HCT116 (cell line): ENCODE measurements around the gene RBM43. TPM values are rescaled to one million over a fixed set of nuclear protein-coding genes. Genes with fewer than 3 reads are reported as not detected.

ENCODE experiments used
- ATAC-seq: fragments of 200-7000 bp; cut with Tn5 transposase; 2 replicates; pipeline ENCODE4 v1.9.1; 2020; ENCODE audit warnings: mild to moderate bottlenecking, moderate library complexity
- BruUV-seq: library from RNA; stranded (reverse); fragments of 400-500 nt; replicated peaks from 2 replicates; lab custom pipeline; 2021; lab: Mats Ljungman, UMichigan
- CTCF ChIA-PET: fragments of 300-600 bp; sonication (Branson Sonifier 250); formaldehyde crosslinking; loops from one replicate; lab custom pipeline; 2021; ENCODE audit warnings: antibody characterized with exemption; lab: Charles Lee
- POLR2A ChIA-PET: fragments of 300-600, 350-600 bp; sonication (Branson Sonifier 250); formaldehyde crosslinking; loops from one replicate; lab custom pipeline; 2021; ENCODE audit warnings: antibody characterized with exemption; lab: Charles Lee
- RAD21 ChIA-PET, 2 experiments: fragments of 300-600 bp; sonication (Branson Sonifier 250); formaldehyde crosslinking; loops; one replicate each; lab custom pipeline; 2023; ENCODE audit warnings: low total read pairs in 2 of 2; ENCODE audit not compliant: uncharacterized antibody in 2 of 2, unreplicated experiment in 2 of 2, low non-redundant PET in 1 of 2; lab: Charles Lee
- DNase-seq: peaks from one replicate; pipeline ENCODE4 v3.0.0-alpha.2; 2010; ENCODE audit warnings: low read depth, low spot score
- H2AFZ ChIP-seq: fragments of 200-600 bp; shearing (Covaris generic), sonication (generic); 2 replicates; pipeline ENCODE4 v1.6.1; 2017; ENCODE audit warnings: low read depth, mixed run types, mixed read lengths, antibody characterized with exemption, low read length; ENCODE audit not compliant: poor library complexity, severe bottlenecking
- H3K27ac ChIP-seq: 2 replicates; pipeline ENCODE4 v1.5.1; 2012; ENCODE audit warnings: low read depth, low read length
- H3K27me3 ChIP-seq: fragments of 200-600 bp; sonication (generic); 2 replicates; pipeline ENCODE4 v1.6.1; 2016; ENCODE audit warnings: mixed run types, low read length, mixed read lengths; ENCODE audit not compliant: insufficient read depth
- H3K36me3 ChIP-seq, 2 experiments: fragments of 200-500 bp in 1 of 2; fragments of 200-600 bp in 1 of 2; sonication (Bioruptor generic) in 1 of 2; sonication (generic) in 1 of 2; 2 replicates each; pipeline versions ENCODE4 v1.5.1 to v1.6.1; 2014 to 2016; ENCODE audit warnings: low read length in 2 of 2, inconsistent platforms in 1 of 2, mixed read lengths in 1 of 2, mixed run types in 1 of 2; ENCODE audit not compliant: insufficient read depth in 2 of 2, control insufficient read depth in 1 of 2
- H3K4me1 ChIP-seq, 2 experiments: fragments of 200-600 bp in 1 of 2; sonication (generic) in 1 of 2; 2 replicates each; pipeline versions ENCODE4 v1.5.1 to v1.6.1; 2012 to 2017; ENCODE audit warnings: low read length in 2 of 2, inconsistent platforms in 1 of 2, mild to moderate bottlenecking in 1 of 2, mixed read lengths in 1 of 2, mixed run types in 1 of 2, moderate library complexity in 1 of 2; ENCODE audit not compliant: insufficient read depth in 2 of 2, control insufficient read depth in 1 of 2
- H3K4me2 ChIP-seq: fragments of 200-600 bp; sonication (generic); 2 replicates; pipeline ENCODE4 v1.6.1; 2017; ENCODE audit warnings: mixed run types, low read length, mixed read lengths
- H3K4me3 ChIP-seq, 2 experiments: fragments of 200-600 bp in 1 of 2; sonication (generic) in 1 of 2; replicated peaks in 1 of 2; 2 replicates each; pipeline ENCODE4 v1.5.1; 2011 to 2016; ENCODE audit warnings: low read length in 2 of 2, control low read depth in 1 of 2, low read depth in 1 of 2, mild to moderate bottlenecking in 1 of 2, mixed read lengths in 1 of 2, mixed run types in 1 of 2
- H3K79me2 ChIP-seq: fragments of 200-600 bp; sonication (generic); 2 replicates; pipeline ENCODE4 v1.6.1; 2017; ENCODE audit warnings: mild to moderate bottlenecking, mixed run types, low read length, moderate library complexity, mixed read lengths; ENCODE audit not compliant: insufficient read depth
- H3K9ac ChIP-seq: fragments of 200-600 bp; sonication (generic); 2 replicates; pipeline ENCODE4 v1.6.1; 2016; ENCODE audit warnings: low read length, mixed read lengths
- H3K9me2 ChIP-seq: fragments of 200-600 bp; sonication (generic), shearing (Covaris generic); 2 replicates; pipeline ENCODE4 v1.6.1; 2017; ENCODE audit warnings: mixed run types, mild to moderate bottlenecking, moderate library complexity; ENCODE audit not compliant: insufficient read depth
- H3K9me3 ChIP-seq, 2 experiments: fragments of 200-500 bp in 1 of 2; fragments of 200-600 bp in 1 of 2; sonication (Bioruptor generic) in 1 of 2; sonication (generic) in 1 of 2; 2 replicates each; pipeline ENCODE4 v1.6.1; 2014 to 2017; ENCODE audit warnings: low read length in 2 of 2, mixed read lengths in 2 of 2, inconsistent platforms in 1 of 2, low read depth in 1 of 2, mild to moderate bottlenecking in 1 of 2, mixed run types in 1 of 2, moderate library complexity in 1 of 2; ENCODE audit not compliant: control insufficient read depth in 1 of 2, insufficient read depth in 1 of 2
- H4K20me1 ChIP-seq: fragments of 200-600 bp; sonication (generic), shearing (Covaris generic); 2 replicates; pipeline ENCODE4 v1.6.1; 2017; ENCODE audit warnings: mixed run types, mild to moderate bottlenecking, moderate library complexity; ENCODE audit not compliant: insufficient read depth
- CBX3 ChIP-seq: IDR thresholded peaks from 2 replicates; pipeline ENCODE4 v1.6.1; 2012; ENCODE audit warnings: low read depth
- CEBPB ChIP-seq: IDR thresholded peaks from 2 replicates; pipeline ENCODE4 v1.6.1; 2012; ENCODE audit warnings: low read depth
- ELF1 ChIP-seq: IDR thresholded peaks from 2 replicates; pipeline ENCODE4 v1.6.1; 2012; ENCODE audit warnings: low read depth, borderline replicate concordance
- EZH2 ChIP-seq: fragments of 200-600 bp; sonication (generic); IDR thresholded peaks from 2 replicates; pipeline ENCODE4 v1.6.1; 2017; ENCODE audit warnings: antibody characterized with exemption, mixed run types
- EZH2phosphoT487 ChIP-seq: fragments of 200-600 bp; IDR thresholded peaks from 2 replicates; pipeline ENCODE4 v1.6.1; 2018; ENCODE audit warnings: antibody characterized with exemption, borderline replicate concordance
- JUND ChIP-seq: IDR thresholded peaks from 2 replicates; pipeline ENCODE4 v1.6.1; 2012
- POLR2A ChIP-seq: IDR thresholded peaks from 2 replicates; pipeline ENCODE4 v1.7.0; 2011; ENCODE audit warnings: borderline replicate concordance; ENCODE audit not compliant: insufficient read depth, insufficient read length; ENCODE audit errors: extremely low read depth
- POLR2AphosphoS5 ChIP-seq: IDR thresholded peaks from 2 replicates; pipeline ENCODE4 v1.6.1; 2011; ENCODE audit warnings: mild to moderate bottlenecking, low read depth, low read length, moderate library complexity
- RAD21 ChIP-seq: IDR thresholded peaks from 2 replicates; pipeline ENCODE4 v1.6.1; 2012; ENCODE audit warnings: low read depth, mild to moderate bottlenecking
- SIN3A ChIP-seq: IDR thresholded peaks from 2 replicates; pipeline ENCODE4 v1.6.1; 2012; ENCODE audit warnings: low read depth
- TCF7L2 ChIP-seq: IDR thresholded peaks from 2 replicates; pipeline ENCODE4 v1.7.0; 2011; ENCODE audit warnings: borderline replicate concordance, inconsistent platforms; ENCODE audit not compliant: insufficient read depth, insufficient read length; ENCODE audit errors: extremely low read depth
- ZFX ChIP-seq: fragments of 450-650 bp; IDR thresholded peaks from 2 replicates; pipeline ENCODE4 v1.6.1; 2017
- intact Hi-C: fragments of 100-400 bp; cut with micrococcal nuclease; formaldehyde crosslinking; loops from 2 replicates; pipeline ENCODE4 v1.10.0; 2022
- total RNA-seq: library from RNA; stranded (reverse); gene quantifications from one replicate; pipeline ENCODE4 v1.2.1, GENCODE V29; 2021; ENCODE audit not compliant: unreplicated experiment
- TF ChIP-seq, protein P1 (sequence below): IDR thresholded peaks from 2 replicates; pipeline ENCODE4 v1.6.1; 2012; ENCODE audit warnings: low read depth
- TF ChIP-seq, protein P2 (sequence below): IDR thresholded peaks from 2 replicates; pipeline ENCODE4 v1.6.1; 2012
- TF ChIP-seq, protein P3 (sequence below): IDR thresholded peaks from 2 replicates; pipeline ENCODE4 v1.6.1; 2012
- TF ChIP-seq, protein P4 (sequence below), 3 experiments: fragments of 200-600 bp in 1 of 3; sonication (generic) in 1 of 3; IDR thresholded peaks in 2 of 3; conservative IDR thresholded peaks in 1 of 3; 2 replicates each; pipeline ENCODE4 v1.5.1; 2012 to 2017; ENCODE audit warnings: low read depth in 2 of 3, low read length in 2 of 3, antibody characterized with exemption in 1 of 3, borderline replicate concordance in 1 of 3, control low read depth in 1 of 3, mild to moderate bottlenecking in 1 of 3, mixed read lengths in 1 of 3, mixed run types in 1 of 3, moderate library complexity in 1 of 3; ENCODE audit not compliant: insufficient read depth in 1 of 3

RBM43 gene
- total RNA-seq, 1 experiment from 2014 or later, result 3.3 TPM

DNA sequence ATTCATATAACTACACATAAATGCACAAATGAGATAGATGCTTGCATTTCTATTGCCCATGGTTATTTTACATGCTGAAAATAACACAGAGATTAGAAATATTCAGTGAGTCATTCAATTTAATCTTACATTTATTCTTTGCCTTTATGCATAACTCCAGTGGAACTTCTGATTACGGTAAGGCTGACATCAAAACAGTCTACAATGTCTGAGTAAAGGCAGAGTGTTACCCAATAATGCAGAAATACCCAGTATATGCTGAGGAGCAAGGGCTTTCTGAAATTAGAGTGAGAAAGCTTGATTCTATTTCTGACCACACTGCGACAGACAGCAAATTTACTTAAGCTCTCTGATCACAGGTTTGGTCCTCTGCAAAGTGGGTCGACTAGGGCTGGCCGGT, 18.6 kb upstream of the RBM43 start:
- ATAC-seq, result no peak
- Histone ChIP-seq H2AFZ (no peak overlapping the region), H4K20me1 (no peaks in the 10 kb centered on the region)

More for the DNA sequence above, 18.6 kb upstream of the RBM43 start:
- no peaks in the 10 kb centered on the region for H3K79me2 ChIP-seq
- H3K9ac ChIP-seq, result no peak overlapping the region
- intact Hi-C loops, result no loop called here
- no peaks in the 10 kb centered on the region for H3K4me1 ChIP-seq
- no peak overlapping the region for H3K4me2 ChIP-seq
- POLR2A ChIA-PET, result no interaction called here
- RAD21 ChIA-PET, result interaction anchor here in 1 of 2 experiments (0.6 kb wide), 1 partner anchor 38 kb away, joined by 3 read pairs; no protein-coding TSS in a partner anchor
- H3K9me2 ChIP-seq, result no peaks in the 10 kb centered on the region
- H3K9me3 ChIP-seq, result no peaks in the 10 kb centered on the region
- BruUV-seq, result no TSS peak
- H3K27me3 ChIP-seq, result no peaks in the 10 kb centered on the region
- H3K4me3 ChIP-seq, result no peak overlapping the region
- DNase-seq, result no peak
- TF ChIP-seq CEBPB (no peak), JUND (no peak), EZH2 (no peak), TCF7L2 (no peak), RAD21 (no peak), CBX3 (no peak), EZH2phosphoT487 (no peak), ELF1 (no peak), ZFX (no peak), POLR2A (no peak), SIN3A (no peak), POLR2AphosphoS5 (no peak)
- TF ChIP-seq, protein P1, sequence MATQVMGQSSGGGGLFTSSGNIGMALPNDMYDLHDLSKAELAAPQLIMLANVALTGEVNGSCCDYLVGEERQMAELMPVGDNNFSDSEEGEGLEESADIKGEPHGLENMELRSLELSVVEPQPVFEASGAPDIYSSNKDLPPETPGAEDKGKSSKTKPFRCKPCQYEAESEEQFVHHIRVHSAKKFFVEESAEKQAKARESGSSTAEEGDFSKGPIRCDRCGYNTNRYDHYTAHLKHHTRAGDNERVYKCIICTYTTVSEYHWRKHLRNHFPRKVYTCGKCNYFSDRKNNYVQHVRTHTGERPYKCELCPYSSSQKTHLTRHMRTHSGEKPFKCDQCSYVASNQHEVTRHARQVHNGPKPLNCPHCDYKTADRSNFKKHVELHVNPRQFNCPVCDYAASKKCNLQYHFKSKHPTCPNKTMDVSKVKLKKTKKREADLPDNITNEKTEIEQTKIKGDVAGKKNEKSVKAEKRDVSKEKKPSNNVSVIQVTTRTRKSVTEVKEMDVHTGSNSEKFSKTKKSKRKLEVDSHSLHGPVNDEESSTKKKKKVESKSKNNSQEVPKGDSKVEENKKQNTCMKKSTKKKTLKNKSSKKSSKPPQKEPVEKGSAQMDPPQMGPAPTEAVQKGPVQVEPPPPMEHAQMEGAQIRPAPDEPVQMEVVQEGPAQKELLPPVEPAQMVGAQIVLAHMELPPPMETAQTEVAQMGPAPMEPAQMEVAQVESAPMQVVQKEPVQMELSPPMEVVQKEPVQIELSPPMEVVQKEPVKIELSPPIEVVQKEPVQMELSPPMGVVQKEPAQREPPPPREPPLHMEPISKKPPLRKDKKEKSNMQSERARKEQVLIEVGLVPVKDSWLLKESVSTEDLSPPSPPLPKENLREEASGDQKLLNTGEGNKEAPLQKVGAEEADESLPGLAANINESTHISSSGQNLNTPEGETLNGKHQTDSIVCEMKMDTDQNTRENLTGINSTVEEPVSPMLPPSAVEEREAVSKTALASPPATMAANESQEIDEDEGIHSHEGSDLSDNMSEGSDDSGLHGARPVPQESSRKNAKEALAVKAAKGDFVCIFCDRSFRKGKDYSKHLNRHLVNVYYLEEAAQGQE, result no peak
- TF ChIP-seq, protein P2, sequence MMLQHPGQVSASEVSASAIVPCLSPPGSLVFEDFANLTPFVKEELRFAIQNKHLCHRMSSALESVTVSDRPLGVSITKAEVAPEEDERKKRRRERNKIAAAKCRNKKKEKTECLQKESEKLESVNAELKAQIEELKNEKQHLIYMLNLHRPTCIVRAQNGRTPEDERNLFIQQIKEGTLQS, result no peak
- TF ChIP-seq, protein P3, sequence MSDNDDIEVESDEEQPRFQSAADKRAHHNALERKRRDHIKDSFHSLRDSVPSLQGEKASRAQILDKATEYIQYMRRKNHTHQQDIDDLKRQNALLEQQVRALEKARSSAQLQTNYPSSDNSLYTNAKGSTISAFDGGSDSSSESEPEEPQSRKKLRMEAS, result no peak
- TF ChIP-seq, protein P4, sequence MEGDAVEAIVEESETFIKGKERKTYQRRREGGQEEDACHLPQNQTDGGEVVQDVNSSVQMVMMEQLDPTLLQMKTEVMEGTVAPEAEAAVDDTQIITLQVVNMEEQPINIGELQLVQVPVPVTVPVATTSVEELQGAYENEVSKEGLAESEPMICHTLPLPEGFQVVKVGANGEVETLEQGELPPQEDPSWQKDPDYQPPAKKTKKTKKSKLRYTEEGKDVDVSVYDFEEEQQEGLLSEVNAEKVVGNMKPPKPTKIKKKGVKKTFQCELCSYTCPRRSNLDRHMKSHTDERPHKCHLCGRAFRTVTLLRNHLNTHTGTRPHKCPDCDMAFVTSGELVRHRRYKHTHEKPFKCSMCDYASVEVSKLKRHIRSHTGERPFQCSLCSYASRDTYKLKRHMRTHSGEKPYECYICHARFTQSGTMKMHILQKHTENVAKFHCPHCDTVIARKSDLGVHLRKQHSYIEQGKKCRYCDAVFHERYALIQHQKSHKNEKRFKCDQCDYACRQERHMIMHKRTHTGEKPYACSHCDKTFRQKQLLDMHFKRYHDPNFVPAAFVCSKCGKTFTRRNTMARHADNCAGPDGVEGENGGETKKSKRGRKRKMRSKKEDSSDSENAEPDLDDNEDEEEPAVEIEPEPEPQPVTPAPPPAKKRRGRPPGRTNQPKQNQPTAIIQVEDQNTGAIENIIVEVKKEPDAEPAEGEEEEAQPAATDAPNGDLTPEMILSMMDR (IDR thresholded peaks at IDR 0.05 in 2 of 3, conservative IDR thresholded peaks at IDR 0.05 in 1 of 3; ENCODE audit: borderline replicate concordance in 1 of 3, insufficient read depth in 1 of 3, low read depth in 2 of 3, low read length in 2 of 3), result no peak
- CTCF ChIA-PET, result no interaction called here
- no peaks in the 10 kb centered on the region for H3K36me3 ChIP-seq
- H3K27ac ChIP-seq, result no peak overlapping the region
